ENCODE measurements around the gene FSCN2. TPM values are rescaled to one million over a fixed set of nuclear protein-coding genes. Genes with fewer than 3 reads are reported as not detected.

Gene FSCN2
- polyA plus RNA-seq, 1 donor (not counting 4 experiments of a cell fraction or from before 2014, with no cell fraction given) = not detected

DNA sequence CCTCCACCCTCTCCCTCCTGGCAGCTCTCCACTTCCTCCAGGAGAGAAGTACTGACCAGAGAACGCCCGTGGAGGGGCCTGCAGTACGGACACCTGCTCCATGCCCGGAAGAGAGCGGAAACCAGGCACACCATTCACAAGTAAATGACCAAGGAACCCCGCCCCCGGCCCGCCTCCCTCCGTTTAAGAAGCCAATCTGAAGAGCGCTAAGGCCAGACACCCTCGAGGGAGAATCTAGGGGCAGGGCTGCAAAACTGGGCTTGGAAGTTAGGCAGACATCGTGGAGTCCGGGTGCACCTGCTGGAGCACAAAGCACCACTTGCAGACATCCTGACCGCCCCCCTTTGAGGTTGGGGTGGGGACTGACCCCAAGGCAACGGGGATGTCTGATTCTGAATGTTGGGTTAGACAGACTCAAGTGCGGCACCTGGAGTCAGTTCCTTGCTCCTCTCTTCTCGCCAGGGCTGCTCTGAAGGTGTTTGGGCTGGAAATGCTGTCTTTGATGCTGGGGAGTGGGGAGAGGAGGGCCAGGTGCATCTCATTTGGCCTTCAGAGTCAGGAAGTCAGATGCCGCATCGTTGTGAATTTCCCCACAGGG, 24.9 kb downstream of the FSCN2 start:
- Histone ChIP-seq H4K20me1 (ENCODE audit: control insufficient read depth, extremely low read depth, insufficient read depth, low read length) (peaks cover 3% of the 10 kb centered on the region), H3K4me1 (ENCODE audit: control insufficient read depth, extremely low read depth, insufficient read depth, low read length) (peaks cover 20% of the 10 kb centered on the region), H3K79me2 (ENCODE audit: control insufficient read depth, insufficient read depth, low read length) (peaks cover 24% of the 10 kb centered on the region), H2AFZ (ENCODE audit: control insufficient read depth, low read length) (peak overlapping the region; percentile 58), H3K9ac (ENCODE audit: control insufficient read depth, extremely low read depth, insufficient read depth, low read length) (peak overlapping the region; percentile 78), H3K4me2 (ENCODE audit: control insufficient read depth, extremely low read depth, insufficient read depth, low read depth, low read length) (peak overlapping the region; percentile 92), H3K9me3 (ENCODE audit: control insufficient read depth, low read depth, low read length) (no peaks in the 10 kb centered on the region), H3K4me3 (ENCODE audit: control insufficient read depth in 2 of 3, extremely low read depth in 1 of 3, insufficient read depth in 2 of 3, low read depth in 1 of 3, low read length in 3 of 3) (peak overlapping the region; percentile 79 to 92 (median 88)), H3K9me1 (ENCODE audit: control insufficient read depth, extremely low read depth, insufficient read depth, low read length) (no peaks in the 10 kb centered on the region), H3K27me3 (ENCODE audit: control insufficient read depth, extremely low read depth, insufficient read depth, low read length) (no peaks in the 10 kb centered on the region), H3K27ac (ENCODE audit: control insufficient read depth, insufficient read depth, low read length) (peak overlapping the region; percentile 65), H3K36me3 (ENCODE audit: control insufficient read depth in 2 of 2, extremely low read depth in 1 of 2, insufficient read depth in 2 of 2, low read length in 2 of 2) (peaks cover 19 to 27% of the 10 kb centered on the region in 2 experiments)
- FAIRE-seq = no peak
- DNase-seq (ENCODE audit: low read depth, low spot score) = peak; percentile 33
- no peak for TF ChIP-seq EZH2 (IDR thresholded peaks at IDR 0.05; ENCODE audit: low read length)
- TF ChIP-seq, protein P1, sequence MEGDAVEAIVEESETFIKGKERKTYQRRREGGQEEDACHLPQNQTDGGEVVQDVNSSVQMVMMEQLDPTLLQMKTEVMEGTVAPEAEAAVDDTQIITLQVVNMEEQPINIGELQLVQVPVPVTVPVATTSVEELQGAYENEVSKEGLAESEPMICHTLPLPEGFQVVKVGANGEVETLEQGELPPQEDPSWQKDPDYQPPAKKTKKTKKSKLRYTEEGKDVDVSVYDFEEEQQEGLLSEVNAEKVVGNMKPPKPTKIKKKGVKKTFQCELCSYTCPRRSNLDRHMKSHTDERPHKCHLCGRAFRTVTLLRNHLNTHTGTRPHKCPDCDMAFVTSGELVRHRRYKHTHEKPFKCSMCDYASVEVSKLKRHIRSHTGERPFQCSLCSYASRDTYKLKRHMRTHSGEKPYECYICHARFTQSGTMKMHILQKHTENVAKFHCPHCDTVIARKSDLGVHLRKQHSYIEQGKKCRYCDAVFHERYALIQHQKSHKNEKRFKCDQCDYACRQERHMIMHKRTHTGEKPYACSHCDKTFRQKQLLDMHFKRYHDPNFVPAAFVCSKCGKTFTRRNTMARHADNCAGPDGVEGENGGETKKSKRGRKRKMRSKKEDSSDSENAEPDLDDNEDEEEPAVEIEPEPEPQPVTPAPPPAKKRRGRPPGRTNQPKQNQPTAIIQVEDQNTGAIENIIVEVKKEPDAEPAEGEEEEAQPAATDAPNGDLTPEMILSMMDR (optimal IDR thresholded peaks at IDR 0.05 in 1 of 3, IDR thresholded peaks at IDR 0.05 in 1 of 3, conservative IDR thresholded peaks at IDR 0.05 in 1 of 3; ENCODE audit: extremely low read depth in 1 of 3, insufficient read depth in 2 of 3, low read length in 3 of 3) = peak in 2 of 3 experiments; percentile 26 to 27
- dilution Hi-C loops (cut with MboI; ENCODE audit: extremely low pct_ligation_motif_present, low sequenced_read_pairs) = no loop called here

DNA sequence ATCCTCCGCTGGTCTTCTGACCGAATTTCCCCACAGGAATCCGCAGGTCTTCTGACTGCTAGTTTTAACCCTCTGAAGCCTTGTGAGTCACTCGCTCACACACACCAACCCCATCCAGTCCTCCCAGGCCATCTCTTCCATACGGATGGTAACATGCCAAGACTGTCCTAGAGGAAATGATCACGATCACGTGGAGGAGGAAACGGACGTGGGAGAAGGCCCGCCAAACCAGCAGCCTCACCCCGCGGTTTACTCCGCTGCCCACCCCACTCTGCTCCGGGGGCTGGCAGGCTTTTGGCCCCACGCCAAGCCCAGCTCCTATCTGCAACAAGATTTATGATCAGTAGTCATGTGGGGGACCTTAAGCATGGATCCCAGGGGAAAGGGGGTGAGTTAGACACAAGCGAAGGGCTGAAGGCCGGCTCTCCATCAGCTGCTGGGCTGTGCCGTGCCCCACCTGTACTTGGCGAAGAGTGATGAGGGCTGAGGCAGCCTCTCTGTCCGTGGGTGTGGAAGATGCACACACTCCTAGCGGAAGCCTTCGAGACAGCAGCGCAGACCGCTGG, 25.5 kb downstream of the FSCN2 start:
- Histone ChIP-seq H3K4me2 (ENCODE audit: control insufficient read depth, extremely low read depth, insufficient read depth, low read depth, low read length) (peak overlapping the region; percentile 92), H3K4me1 (ENCODE audit: control insufficient read depth, extremely low read depth, insufficient read depth, low read length) (peaks cover 20% of the 10 kb centered on the region), H3K79me2 (ENCODE audit: control insufficient read depth, insufficient read depth, low read length) (peaks cover 24% of the 10 kb centered on the region), H3K9me1 (ENCODE audit: control insufficient read depth, extremely low read depth, insufficient read depth, low read length) (no peaks in the 10 kb centered on the region), H2AFZ (ENCODE audit: control insufficient read depth, low read length) (no peak overlapping the region), H3K27me3 (ENCODE audit: control insufficient read depth, extremely low read depth, insufficient read depth, low read length) (no peaks in the 10 kb centered on the region), H3K36me3 (ENCODE audit: control insufficient read depth in 2 of 2, extremely low read depth in 1 of 2, insufficient read depth in 2 of 2, low read length in 2 of 2) (peaks cover 21 to 32% of the 10 kb centered on the region in 2 experiments), H4K20me1 (ENCODE audit: control insufficient read depth, extremely low read depth, insufficient read depth, low read length) (peaks cover 3% of the 10 kb centered on the region), H3K27ac (ENCODE audit: control insufficient read depth, insufficient read depth, low read length) (peak overlapping the region; percentile 65), H3K4me3 (ENCODE audit: control insufficient read depth in 2 of 3, extremely low read depth in 1 of 3, insufficient read depth in 2 of 3, low read depth in 1 of 3, low read length in 3 of 3) (peak overlapping the region in 1 of 3 experiments; percentile 88), H3K9me3 (ENCODE audit: control insufficient read depth, low read depth, low read length) (no peaks in the 10 kb centered on the region), H3K9ac (ENCODE audit: control insufficient read depth, extremely low read depth, insufficient read depth, low read length) (peak overlapping the region; percentile 78)
- no peak for TF ChIP-seq EZH2 (IDR thresholded peaks at IDR 0.05; ENCODE audit: low read length)
- TF ChIP-seq, protein P1 (optimal IDR thresholded peaks at IDR 0.05 in 1 of 3, IDR thresholded peaks at IDR 0.05 in 1 of 3, conservative IDR thresholded peaks at IDR 0.05 in 1 of 3; ENCODE audit: extremely low read depth in 1 of 3, insufficient read depth in 2 of 3, low read length in 3 of 3) = no peak
- DNase-seq (ENCODE audit: low read depth, low spot score) (peak; percentile 53), FAIRE-seq (no peak)
- dilution Hi-C loops (cut with MboI; ENCODE audit: extremely low pct_ligation_motif_present, low sequenced_read_pairs) = no loop called here
